GM19455 (cell line): Measurements from ENCODE around the gene PCGF3.
"Not testable (repeated sequence)": the region's sequence is repeated elsewhere in the genome, so short reads cannot be mapped to it uniquely, and the experiment has no call there.

ENCODE experiments used
- ATAC-seq: cut with Tn5 transposase; IDR thresholded peaks from one replicate; pipeline ENCODE4 v1.9.1; 2021; ENCODE audit not compliant: unreplicated experiment

Gene PCGF3

DNA sequence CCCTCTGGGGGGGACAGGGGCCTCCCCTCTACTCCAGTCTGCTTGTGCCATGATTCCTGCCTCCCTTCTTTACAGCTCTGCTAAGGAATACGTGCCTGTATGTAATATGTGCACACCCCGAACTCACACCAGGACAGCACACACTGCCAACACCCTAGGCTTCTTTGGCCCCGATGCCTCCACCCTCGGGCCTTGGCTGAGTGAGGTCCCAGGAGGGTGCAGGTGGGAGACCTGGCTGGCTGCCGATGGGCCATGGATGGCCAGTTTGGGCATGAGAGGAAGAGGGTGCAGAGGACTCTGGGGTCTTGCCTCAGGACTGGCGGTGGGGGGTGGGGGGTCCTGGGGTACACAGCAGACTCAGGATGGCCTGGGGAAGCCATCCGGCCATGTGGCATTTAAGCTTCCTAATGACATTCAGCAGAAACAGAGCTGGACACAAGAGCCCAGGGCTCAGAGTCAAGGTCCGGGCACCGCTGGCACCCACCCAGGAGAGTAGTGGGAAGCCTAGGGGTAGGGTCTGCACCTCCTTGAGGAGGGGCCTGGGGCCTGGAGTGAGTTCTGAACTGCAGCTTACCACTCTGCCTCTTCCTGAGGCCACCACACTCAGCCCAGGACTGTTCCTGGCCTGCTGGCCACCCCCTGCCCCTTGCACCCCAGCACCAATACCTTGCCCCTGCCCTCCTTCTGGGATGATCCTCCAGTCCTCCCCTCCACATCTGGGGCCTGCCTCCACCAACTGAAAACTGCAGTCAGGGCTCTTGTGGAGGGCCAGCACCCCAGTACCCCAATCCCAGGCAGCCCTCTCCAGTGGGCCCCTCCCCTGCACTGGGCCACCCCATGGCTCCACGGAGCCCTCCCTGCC is 2.1 kb upstream of the PCGF3 start:
- no peak for ATAC-seq

DNA sequence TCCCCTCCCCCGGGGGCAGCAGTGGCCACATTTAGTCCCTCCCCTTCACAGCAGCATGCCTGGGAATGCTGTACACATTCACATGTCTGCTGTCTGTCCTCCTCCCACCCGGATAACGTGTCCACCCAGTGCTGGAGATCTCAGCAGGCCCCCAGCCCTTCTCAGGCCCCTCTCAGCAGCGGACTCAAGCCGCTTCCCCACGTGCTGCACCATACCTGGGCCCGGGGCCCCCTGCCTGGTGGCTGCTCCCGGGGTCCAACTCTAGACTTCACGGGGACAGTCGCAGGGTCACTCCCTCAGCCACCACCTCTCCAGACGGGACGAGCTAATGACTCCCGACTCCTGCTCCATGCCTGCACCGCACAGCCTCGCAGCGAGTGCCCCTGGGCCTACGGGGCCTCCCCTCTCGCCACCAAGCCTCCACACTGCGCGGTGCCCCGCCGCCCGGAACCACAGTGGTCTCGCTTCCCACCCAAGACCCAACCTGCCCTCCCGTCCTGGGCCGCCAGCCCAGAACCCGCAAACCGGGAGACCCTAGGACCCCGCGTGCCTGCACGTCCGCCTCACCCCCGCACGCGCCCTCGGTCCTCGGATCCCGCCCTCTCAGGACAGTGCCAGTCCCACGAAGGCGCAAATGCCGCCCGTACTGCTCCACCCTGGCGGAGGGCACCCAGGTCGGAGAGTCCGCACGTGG is 1.3 kb upstream of the PCGF3 start:
- ATAC-seq = no peak

DNA sequence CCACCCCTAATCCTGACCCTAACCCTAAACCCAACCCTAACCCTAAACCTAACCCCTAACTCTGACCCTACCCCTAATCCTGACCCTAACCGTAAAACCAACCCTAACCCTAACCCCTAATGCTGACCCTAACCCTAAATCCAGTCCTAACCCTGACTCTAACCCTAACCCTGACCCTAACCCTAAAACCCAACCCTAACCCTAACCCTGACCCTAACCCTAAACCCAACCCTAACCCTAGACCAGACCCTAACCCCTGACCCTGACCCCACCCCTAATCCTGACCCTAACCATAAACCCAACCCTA is 708 bp upstream of the PCGF3 start:
- ATAC-seq = no peak

DNA sequence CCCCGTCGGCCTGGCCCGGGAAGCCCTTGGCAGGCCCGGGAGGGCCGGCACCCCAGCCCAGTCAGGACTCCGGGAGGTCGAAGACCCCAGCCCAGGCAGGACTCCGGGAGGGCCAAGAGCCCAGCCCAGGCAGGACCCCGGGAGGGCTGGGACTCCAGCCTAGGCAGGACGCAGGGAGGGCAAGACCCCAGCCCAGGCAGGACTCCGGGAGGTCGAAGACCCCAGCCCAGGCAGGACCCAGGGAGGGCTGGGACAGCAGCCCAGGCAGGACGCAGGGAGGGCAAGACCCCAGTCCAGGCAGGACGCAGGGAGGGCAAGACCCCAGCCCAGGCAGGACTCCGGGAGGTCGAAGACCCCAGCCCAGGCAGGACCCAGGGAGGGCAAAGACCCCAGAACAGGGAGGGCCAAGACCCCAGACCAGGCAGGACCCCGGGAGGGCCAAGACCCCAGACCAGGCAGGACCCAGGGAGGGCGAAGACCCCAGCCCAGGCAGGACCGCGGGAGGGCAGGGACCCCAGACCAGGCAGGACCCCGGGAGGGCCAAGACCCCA is 526 bp downstream of the PCGF3 start:
- ATAC-seq = not testable (repeated sequence)

DNA sequence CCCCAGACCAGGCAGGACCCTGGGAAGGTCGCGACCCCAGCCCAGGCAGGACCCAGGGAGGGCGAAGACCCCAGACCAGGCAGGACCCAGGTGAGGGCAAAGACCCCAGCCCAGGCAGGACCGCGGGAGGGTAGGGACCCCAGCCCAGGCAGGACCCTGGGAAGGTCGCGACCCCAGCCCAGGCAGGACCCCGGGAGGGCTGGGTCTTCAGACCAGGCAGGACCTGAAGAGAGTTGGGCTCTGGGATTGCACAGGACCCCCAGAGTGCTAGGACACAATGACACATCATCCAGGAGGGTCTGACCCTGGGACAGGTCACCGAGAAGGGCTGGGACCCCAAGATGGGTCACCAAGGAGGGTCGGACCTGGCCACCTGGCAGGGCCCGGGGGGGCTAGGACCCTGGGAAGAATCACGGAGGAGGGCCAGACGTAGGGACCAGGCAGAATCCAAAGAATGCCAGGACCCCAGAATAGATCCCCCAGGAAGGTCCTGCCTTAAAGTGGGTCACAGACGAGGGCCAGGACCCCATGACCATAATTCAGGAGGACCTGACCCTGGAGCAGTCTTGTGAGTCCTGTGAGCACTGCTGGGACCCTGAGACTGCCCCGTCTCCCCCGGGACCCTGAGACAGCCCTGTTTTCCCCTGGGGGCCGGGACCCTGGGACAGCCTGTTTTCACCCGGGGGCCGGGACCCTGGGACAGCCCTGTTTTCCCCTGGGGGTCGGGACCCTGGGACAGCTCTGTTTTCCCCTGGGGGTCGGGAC is 1.4 kb downstream of the PCGF3 start:
- no peak for ATAC-seq

DNA sequence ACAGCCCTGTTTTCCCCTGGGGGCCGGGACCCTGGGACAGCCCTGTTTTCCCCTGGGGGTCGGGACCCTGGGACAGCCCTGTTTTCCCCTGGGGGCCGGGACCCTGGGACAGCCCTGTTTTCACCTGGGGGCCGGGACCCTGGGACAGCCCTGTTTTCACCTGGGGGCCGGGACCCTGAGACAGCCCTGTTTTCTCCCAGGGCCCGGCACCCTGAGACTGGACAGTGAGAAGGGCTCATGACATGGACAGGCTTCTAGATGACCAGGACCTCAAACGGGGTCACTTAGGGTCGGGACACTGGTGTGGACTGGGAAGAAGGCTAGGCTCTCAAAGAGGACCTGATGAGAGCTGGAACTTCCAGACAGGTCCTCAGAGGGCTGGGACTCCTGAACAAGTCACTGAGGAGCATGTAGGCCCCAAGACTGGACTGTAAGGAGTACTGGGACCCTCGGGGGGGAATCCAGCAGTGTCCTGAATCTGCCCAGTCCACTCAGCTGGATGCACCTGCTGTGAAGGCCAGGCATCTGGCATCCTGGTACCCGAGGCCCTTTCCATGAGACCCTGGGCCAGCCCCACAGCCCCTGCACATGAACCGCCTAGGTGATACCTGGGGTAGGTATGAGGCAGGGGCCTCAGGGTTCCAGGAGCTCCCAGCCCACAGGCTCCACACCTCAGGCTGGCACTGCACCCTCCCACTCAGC is 2.4 kb downstream of the PCGF3 start:
- no peak for ATAC-seq

DNA sequence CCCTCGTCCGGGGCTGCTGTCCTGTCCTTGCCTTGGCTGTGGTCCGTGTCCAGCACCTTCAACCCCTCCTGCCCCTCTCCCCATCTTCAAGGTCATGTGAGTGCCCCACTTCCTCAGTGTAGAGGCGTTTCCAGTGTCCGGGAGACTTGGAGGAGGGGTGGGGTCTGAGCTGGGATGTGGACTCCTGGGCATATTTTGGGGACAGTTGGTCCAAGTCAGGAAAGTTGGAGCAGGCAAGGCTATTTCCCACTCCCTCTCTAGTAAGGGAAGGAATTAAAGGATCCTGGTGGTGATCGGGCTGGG is 3.0 kb downstream of the PCGF3 start:
- no peak for ATAC-seq

DNA sequence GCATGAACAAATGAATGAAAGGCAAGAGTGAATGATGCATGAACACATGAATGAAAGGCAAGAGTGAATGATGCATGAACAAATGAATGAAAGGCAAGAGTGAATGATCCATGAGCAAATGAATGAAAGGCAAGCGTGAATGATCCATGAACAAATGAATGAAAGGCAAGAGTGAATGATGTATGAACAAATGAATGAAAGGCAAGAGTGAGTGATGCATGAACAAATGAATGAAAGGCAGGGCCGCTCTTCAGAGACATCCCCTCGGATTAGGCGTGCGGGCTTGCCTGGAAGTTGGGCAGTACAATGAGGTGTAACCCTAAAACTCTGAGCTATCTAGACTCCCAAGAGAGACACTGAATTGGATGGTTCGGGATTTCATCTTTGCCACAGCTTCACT is 3.7 kb downstream of the PCGF3 start:
- ATAC-seq = no peak

DNA sequence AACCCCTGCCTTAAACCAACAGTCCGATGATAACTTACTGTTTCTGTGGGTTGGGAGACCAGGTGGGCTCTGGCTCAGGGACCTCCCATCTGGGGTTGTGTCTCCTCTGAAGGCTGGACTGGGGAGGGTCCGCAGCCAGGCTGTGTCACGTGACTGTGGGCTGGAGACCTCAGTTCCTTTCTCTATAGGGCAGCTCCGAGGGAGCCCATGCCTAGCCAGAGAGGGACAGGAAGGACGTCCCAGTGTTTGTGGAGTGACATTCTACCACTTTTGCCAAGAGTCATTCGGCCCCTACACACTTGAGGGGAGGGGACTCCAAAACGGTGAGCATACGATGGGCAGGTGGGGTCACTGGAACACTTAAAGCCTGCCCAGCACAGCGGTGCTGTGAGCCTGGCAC is 4.5 kb downstream of the PCGF3 start:
- ATAC-seq = no peak

DNA sequence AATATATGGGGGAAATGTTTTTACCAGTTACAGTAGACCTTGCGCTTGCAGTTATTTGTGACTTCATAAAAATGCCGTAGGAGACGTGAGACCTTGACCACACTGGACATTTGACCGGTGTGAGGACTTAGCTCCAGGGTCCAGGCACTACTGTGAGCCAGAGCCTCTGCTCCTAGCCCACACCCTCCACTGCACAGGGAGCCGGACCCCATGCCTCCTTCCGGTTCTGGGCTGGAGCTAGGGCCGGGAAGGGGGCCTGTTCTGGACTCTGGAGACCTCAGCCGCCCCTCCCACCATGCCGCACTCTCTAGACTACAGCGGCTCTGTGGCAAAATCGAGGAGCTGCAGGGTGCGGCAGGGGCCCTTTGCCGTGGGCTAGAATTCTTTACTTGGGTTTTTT is 5.3 kb downstream of the PCGF3 start:
- no peak for ATAC-seq

DNA sequence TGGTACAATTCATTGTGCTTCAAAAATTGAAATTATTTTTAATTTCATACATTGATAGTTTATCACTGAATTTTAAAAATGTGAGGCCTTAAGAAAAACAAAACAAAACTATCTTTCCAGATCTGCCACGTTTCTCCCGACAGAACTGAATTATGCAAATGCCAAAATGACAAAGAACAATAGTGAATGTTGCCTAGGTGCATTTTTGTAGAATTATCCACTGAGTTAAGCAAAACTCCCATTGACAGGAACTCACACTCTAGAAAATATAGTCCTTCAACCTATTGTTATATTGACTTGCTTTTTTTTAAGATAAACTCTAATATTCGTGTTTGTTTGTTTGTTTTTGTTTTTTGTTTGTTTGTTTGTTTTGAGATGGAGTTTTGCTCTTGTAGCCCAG is 6.5 kb downstream of the PCGF3 start:
- ATAC-seq = no peak

DNA sequence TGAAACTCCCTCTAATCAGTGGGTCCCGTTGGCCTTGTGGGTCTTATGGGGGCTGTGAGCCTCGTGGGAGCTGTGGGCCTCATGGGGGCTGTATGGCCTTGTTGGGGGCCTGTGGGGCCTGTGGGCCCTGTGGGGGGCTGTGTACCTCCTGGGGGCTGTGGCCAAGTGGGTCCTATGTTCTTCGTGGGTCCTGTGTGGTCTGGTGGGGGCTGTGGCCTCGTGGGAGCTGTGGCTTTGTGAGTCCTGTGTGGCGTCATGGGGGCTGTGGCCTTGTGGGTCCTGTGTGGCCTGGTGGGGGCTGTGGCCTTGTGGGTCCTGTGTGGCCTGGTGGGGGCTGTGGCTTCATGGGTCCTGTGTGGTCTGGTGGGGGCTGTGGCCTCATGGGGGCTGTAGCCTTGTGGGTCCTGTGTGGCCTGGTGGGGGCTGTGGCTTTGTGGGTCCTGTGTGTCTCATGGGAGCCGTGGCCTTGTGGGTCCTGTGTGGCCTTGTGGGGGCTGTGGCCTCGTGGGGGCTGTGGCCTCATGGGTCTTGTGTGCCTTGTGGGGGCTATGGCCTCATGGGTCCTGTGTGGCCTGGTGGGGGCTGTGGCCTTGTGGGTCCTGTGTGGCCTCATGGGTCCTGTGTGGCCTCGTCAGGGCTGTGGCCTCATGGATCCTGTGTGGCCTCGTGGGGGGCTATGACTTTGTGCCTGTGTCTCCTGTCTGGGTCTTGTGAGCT is 7.4 kb downstream of the PCGF3 start:
- no peak for ATAC-seq

DNA sequence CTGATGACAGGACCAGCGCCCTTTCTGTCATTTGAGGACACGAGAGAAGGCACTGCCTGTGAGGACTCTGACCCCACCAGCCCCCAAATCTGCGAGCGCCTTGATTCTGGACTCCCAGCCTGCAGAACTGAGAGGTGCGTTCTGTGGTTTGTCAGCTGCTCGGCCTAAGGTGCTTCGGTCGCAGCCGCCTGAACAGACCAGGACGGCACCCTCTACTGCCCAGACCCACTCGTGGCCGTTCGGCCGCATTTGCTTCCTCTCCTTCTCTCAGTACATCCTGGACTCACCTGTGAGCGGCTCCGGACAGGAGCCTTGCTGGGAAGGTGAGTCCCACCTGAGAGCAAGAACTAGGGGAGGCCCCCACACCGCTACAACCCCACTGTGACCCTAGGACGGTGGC is 8.5 kb downstream of the PCGF3 start:
- ATAC-seq = no peak

DNA sequence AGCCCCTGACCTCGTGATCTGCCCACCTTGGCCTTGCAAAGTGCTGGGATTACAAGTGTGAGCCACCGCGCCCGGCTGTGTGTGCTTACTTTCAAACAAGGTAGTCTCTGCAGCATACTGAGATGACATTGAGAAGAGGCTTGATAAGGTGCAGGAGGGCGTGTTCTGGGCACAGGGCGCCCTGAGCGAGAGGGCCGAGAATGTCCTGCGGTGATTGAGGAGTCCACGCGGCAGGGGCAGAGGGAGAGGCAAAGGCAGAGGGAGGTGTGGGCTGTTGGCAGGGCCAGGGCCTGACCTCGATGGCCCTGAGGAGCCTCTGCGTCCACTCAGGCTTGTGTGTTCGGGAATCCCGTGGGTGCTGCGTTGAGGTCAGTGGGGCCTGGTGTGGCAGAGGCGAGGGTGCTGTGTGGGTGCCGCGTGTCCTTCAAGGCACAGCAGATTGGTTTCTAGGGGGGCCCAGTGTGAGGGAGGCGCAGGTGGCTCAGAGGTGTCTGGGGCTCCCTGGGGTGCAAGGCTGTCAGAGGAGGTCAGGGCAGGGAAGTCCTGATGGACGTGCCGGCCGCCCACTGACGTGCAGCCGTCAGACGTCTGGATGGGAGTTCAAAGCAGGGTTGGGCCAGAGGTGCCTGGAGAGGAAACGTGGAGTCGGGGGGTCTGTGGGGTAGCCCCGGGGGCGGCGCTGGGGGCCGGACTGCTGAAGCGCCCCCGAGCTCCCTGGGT is 12.1 kb downstream of the PCGF3 start:
- no peak for ATAC-seq

DNA sequence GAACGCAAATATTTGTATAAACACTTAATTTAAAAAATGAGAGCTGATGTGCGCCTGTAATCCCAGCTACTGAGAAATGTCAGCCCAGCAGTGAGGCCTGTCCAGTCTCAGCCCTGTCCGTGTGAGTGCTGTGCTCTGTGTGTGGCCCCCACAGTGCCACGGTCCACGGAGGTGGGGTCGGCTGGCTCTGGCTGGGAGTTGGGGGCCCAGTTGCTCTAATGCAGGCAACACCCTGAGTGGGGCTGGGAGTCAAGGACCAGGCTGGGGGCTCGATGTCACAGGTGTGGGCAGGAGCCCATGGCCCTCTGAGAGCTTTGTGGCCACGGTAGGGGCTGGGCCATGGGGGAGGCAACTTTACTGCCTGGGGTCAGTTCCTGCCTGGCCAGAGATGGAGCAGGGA is 12.8 kb downstream of the PCGF3 start:
- ATAC-seq = no peak

DNA sequence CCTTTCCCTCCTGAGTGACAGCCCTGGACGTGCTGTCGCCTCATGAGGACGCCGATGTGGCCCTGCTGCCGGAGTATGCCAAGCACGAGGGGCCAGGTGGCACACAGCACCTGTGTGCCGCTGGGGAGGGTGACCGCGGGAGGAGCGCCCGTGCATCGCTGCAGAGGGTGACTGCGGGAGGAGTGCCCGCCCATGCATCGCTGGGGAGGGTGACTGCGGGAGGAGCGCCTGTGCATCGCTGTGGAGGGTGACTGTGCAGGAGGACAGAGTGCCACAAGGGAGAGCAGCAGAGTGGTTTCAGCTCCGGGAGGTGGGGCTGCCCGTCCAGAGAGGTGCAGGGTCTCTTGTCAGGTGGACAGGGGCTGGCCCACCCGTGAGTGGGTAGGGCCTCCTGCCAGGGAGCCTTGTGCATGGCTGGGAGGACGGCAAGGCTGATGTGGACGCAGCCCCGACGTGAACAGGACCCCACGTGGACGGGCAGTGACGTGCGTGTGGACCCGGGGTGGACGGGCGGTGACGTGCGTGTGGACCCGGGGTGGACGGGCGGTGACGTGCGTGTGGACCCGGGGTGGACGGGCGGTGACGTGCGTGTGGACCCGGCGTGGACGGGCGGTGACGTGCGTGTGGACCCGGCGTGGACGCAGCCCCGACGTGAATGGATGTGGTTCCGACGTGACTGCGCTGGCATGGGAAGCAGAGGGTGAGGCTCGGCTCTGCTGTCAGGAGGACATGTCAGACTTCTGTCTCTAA is 14.7 kb downstream of the PCGF3 start:
- ATAC-seq = no peak

DNA sequence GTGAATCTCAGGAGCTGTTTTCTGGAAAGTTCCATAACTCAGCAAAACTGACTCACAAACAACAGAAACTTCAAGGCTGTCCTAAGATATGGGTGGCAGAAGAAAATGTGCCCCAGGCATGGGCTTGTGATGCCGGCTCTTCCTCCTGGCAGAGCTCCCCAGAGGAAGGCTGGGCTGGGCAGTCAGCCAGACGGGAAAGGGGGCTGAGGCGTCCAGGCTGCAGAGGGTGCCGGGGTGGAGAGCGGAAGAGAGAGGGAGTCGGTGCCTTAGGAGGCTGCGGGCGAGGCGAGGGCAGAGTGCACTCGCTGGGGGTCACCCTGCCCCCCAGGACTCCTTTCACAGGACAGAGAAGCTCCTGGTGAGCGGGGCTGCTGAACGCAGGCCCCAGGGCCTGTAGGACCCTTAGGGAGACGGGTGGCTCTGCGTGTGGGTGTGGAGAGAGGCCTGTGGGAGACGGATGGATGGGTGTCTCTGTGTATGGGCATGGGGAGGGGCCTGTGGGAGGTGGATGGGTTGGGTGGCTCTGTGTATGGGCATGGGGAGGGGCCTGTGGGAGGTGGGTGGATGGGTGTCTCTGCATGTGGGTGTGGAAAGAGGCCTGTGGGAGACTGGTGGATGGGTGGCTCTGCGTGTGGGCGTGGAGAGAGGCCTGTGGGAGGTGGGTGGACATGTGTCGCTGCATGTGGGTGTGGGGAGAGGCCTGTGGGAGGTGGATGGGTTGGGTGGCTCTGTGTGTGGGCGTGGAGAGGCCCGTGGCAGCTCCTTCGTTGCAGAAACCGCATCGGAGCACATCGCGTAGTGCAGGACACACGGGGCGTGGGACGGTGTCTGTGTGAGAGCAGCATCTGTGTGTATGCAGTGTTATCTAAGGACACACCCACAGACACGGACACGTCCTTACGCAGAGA is 15.9 kb downstream of the PCGF3 start:
- ATAC-seq = no peak

DNA sequence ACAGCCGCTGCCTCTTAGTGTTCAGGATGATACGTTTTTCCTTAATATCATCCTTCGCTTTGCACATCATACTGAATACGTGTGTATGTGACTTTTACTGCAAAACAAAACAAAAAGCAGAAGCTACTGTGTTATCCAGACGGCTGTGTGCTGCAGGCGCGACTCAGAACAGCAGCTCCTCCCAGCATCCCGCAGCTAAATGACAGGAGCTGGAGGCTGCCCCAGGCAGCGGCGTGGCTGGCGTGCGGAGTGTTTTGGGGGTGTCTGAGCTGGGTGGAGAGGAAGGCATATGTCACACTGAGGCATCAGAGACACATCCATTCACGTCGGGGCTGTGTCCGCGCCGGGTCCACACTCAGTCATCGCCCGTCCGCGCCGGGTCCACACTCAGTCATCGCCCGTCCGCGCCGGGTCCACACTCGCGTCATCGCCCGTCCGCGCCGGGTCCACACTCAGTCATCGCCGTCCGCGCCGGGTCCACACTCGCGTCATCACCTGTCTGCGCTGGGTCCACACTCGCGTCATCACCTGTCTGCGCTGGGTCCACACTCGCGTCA is 16.6 kb downstream of the PCGF3 start:
- no peak for ATAC-seq
